Upper lobe of right lung (tissue), 1 donor: ENCODE data around the gene PODXL2. TPM values are rescaled to one million over a fixed set of nuclear protein-coding genes. Genes with fewer than 3 reads are reported as not detected.
"Not testable (repeated sequence)": the region's sequence is repeated elsewhere in the genome, so short reads cannot be mapped to it uniquely, and the experiment has no call there.

Experiments
- ATAC-seq: fragments of 200-7000 bp; cut with Tn5 transposase; one replicate; pipeline ENCODE4 v1.9.1; 2020; ENCODE audit warnings: mild to moderate bottlenecking, moderate library complexity
- DNase-seq: peaks from one replicate; pipeline ENCODE4 v3.0.0-alpha.2; 2020
- H3K27ac ChIP-seq: fragments of 200-600 bp; one replicate; pipeline ENCODE4 v1.8.0; 2022
- H3K27me3 ChIP-seq: fragments of 200-600 bp; one replicate; pipeline ENCODE4 v1.8.0; 2022; ENCODE audit warnings: mild to moderate bottlenecking
- H3K36me3 ChIP-seq: fragments of 200-600 bp; one replicate; pipeline ENCODE4 v1.8.0; 2022
- H3K4me1 ChIP-seq: fragments of 200-600 bp; one replicate; pipeline ENCODE4 v1.8.0; 2022
- H3K4me3 ChIP-seq: fragments of 200-600 bp; one replicate; pipeline ENCODE4 v1.8.0; 2022; ENCODE audit warnings: mild to moderate bottlenecking
- H3K9me3 ChIP-seq: fragments of 200-600 bp; one replicate; pipeline ENCODE4 v1.8.0; 2022
- CTCF ChIP-seq: fragments of 200-600 bp; IDR thresholded peaks from one replicate; pipeline ENCODE4 v1.8.0; 2022; ENCODE audit warnings: antibody characterized with exemption
- intact Hi-C: fragments of 100-400 bp; cut with DNase I; formaldehyde crosslinking; loops from one replicate; pipeline ENCODE4 v1.11.0; 2022
- total RNA-seq: library from RNA; stranded (reverse); fragmentation: NEBNext Ultra II Directional; extraction: Animal tissue kit (Norgen Biotek cat#: 25700); gene quantifications from one replicate; pipeline ENCODE4 v1.2.1, GENCODE V29; 2021
- donor health status: DM: no; HTN: yes; CAD: no; lungs with severe emphysema.

The PODXL2 gene
- total RNA-seq, 1 donor from 2014 or later, result 3.7 TPM

GRCh38 chr3:127652246-127652995 is 23.4 kb downstream of the PODXL2 start:
- Histone ChIP-seq H3K4me1 (no peaks in the 10 kb centered on the region), H3K36me3 (no peaks in the 10 kb centered on the region), H3K9me3 (no peaks in the 10 kb centered on the region), H3K27me3 (no peaks in the 10 kb centered on the region), H3K27ac (no peak overlapping the region), H3K4me3 (no peak overlapping the region)
- peak; percentile 90 for TF ChIP-seq CTCF
- ATAC-seq, result peak; percentile 93
- peak; percentile 66 for DNase-seq
- intact Hi-C loops, result no loop called here

DNA sequence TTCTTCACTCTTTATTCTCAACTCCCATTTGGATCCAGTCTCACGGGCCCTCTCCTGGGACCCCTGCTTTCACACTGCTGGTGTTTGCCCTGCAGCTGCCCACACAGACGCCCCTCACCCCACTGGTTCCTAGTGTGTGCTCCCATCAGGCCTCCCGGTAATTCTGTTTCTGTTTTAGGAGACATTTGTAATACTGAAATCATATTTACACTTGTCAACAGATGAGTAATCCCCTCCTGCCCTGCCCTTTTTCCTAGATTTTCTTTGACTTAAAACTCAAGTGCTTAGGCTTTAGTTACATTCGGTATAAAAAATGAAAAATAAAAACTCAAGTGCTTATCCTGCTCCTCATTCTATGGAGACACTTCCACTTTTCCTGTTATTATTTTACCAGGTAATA is 25.4 kb downstream of the PODXL2 start:
- H3K27me3 ChIP-seq, result no peaks in the 10 kb centered on the region
- ATAC-seq (no peak), DNase-seq (peak; percentile 36)
- H3K4me1 ChIP-seq, result no peaks in the 10 kb centered on the region
- TF ChIP-seq CTCF, result no peak
- H3K27ac ChIP-seq, result no peak overlapping the region
- intact Hi-C loops, result no loop called here
- H3K36me3 ChIP-seq, result no peaks in the 10 kb centered on the region
- H3K4me3 ChIP-seq, result no peak overlapping the region
- H3K9me3 ChIP-seq, result no peaks in the 10 kb centered on the region

GRCh38 chr3:127654993-127655392 is 26.0 kb downstream of the PODXL2 start:
- H3K9me3 ChIP-seq, H3K4me1 ChIP-seq, H3K27ac ChIP-seq, H3K4me3 ChIP-seq, H3K27me3 ChIP-seq, H3K36me3 ChIP-seq, intact Hi-C loops, ATAC-seq: not testable (repeated sequence)
- DNase-seq, result peak; percentile 9

GRCh38 chr3:127655641-127656040 is 26.7 kb downstream of the PODXL2 start:
- no peak overlapping the region for H3K4me3 ChIP-seq
- TF ChIP-seq CTCF, result no peak
- H3K9me3 ChIP-seq, result no peaks in the 10 kb centered on the region
- no peak overlapping the region for H3K27ac ChIP-seq
- intact Hi-C loops, result no loop called here
- ATAC-seq, result no peak
- no peaks in the 10 kb centered on the region for H3K4me1 ChIP-seq
- DNase-seq, result no peak
- no peaks in the 10 kb centered on the region for H3K27me3 ChIP-seq
- H3K36me3 ChIP-seq, result no peaks in the 10 kb centered on the region

- H3K27me3 ChIP-seq, result no peaks in the 10 kb centered on the region
- no peaks in the 10 kb centered on the region for H3K36me3 ChIP-seq
- H3K27ac ChIP-seq, result no peak overlapping the region
- ATAC-seq (no peak), DNase-seq (peak; percentile 41)
- no peaks in the 10 kb centered on the region for H3K9me3 ChIP-seq
- H3K4me1 ChIP-seq, result no peaks in the 10 kb centered on the region
- TF ChIP-seq CTCF, result no peak
- intact Hi-C loops, result no loop called here
- H3K4me3 ChIP-seq, result no peak overlapping the region
Measured at GRCh38 chr3:127656906-127657305, 27.9 kb downstream of the PODXL2 start.

DNA sequence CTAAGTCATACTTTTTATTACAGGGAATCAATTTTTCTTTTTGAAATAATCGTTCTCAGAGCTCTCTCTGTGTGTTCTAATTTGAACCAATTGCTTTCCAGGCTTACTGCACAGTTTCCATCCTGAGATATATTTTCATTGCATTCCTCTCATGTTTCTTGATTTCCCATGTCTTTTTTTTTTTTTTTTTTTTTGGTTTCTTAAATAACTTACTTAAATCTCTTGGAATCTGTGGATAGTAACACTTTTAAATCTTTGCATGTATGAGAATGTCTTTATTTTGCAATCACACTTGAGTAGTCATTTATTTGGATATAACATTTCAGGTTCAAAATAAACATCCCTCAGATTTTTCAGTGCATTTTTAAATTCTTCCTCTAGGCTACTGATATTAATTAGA is 29.2 kb downstream of the PODXL2 start:
- H3K27me3 ChIP-seq, result no peaks in the 10 kb centered on the region
- ATAC-seq (no peak), DNase-seq (no peak)
- H3K9me3 ChIP-seq, result no peaks in the 10 kb centered on the region
- no peaks in the 10 kb centered on the region for H3K4me1 ChIP-seq
- H3K27ac ChIP-seq, result no peak overlapping the region
- TF ChIP-seq CTCF, result no peak
- intact Hi-C loops, result no loop called here
- no peaks in the 10 kb centered on the region for H3K36me3 ChIP-seq
- H3K4me3 ChIP-seq, result no peak overlapping the region
